ENCODE measurements around the gene IL17REL. TPM values are rescaled to one million over a fixed set of nuclear protein-coding genes. Genes with fewer than 3 reads are reported as not detected.

The IL17REL gene
- total RNA-seq, 2 experiments from 2014 or later, result 0.16 TPM

GRCh38 chr22:50009251-50009650 is 3.3 kb downstream of the IL17REL start:
- ATAC-seq (no peak), DNase-seq (peak; percentile 6)
- no peak overlapping the region for H3K4me3 Mint-ChIP-seq
- POLR2A ChIA-PET, result no interaction called here
- peaks cover 17% of the 10 kb centered on the region for H3K4me1 Mint-ChIP-seq
- H3K36me3 Mint-ChIP-seq (ENCODE audit: low read depth), result no peaks in the 10 kb centered on the region
- H3K27ac Mint-ChIP-seq, result no peak overlapping the region
- CTCF ChIA-PET, result interaction anchor here (0.7 kb wide), 1 partner anchor 10 kb away, joined by 3 read pairs; no protein-coding TSS in a partner anchor
- no peaks in the 10 kb centered on the region for H3K27me3 Mint-ChIP-seq
- intact Hi-C loops (cut with DNase I, micrococcal nuclease), result no loop called here
- no peaks in the 10 kb centered on the region for H3K9me3 Mint-ChIP-seq (ENCODE audit: low read depth)

GRCh38 chr22:50008151-50009040 is 4.2 kb downstream of the IL17REL start:
- H3K27me3 Mint-ChIP-seq, result no peaks in the 10 kb centered on the region
- no peak for ATAC-seq
- ChIA-PET POLR2A (no interaction called here), CTCF (interaction anchor here (0.7 kb wide), 1 partner anchor 11 kb away, joined by 3 read pairs; no protein-coding TSS in a partner anchor)
- no peak overlapping the region for H3K4me3 Mint-ChIP-seq
- DNase-seq, result no peak
- intact Hi-C loops (cut with DNase I, micrococcal nuclease), result no loop called here
- H3K36me3 Mint-ChIP-seq (ENCODE audit: low read depth), result no peaks in the 10 kb centered on the region
- H3K27ac Mint-ChIP-seq, result no peak overlapping the region
- no peaks in the 10 kb centered on the region for H3K9me3 Mint-ChIP-seq (ENCODE audit: low read depth)
- H3K4me1 Mint-ChIP-seq, result peaks cover 17% of the 10 kb centered on the region

DNA sequence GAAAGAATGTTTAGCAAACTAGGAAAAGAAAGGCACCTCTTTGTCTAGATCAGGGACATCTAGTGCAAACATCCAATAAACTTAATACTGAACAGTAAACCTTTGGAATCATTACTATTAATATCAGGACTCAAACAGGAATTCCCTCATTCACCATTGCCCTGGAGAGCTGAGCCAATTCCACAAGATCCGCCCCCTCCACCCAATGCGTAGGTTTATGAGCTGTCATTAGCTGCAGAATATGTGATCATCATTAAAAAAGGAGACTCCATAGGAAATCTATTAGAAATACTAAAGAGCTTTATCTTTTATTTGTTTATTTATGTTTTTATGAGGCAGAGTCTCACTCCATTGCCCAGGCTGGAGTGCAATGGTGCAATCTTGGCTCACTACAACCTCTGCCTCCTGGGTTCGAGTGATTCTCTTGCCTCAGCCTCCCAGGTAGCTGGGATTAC is 5.5 kb downstream of the IL17REL start:
- DNase-seq (no peak), ATAC-seq (no peak)
- Mint-ChIP-seq H3K36me3 (ENCODE audit: low read depth) (no peaks in the 10 kb centered on the region), H3K27ac (no peak overlapping the region), H3K4me1 (peaks cover 17% of the 10 kb centered on the region), H3K27me3 (peaks cover 2% of the 10 kb centered on the region), H3K4me3 (no peak overlapping the region), H3K9me3 (ENCODE audit: low read depth) (no peaks in the 10 kb centered on the region)
- POLR2A ChIA-PET, result no interaction called here
- intact Hi-C loops (cut with DNase I, micrococcal nuclease), result no loop called here
- CTCF ChIA-PET, result no interaction called here

- no peak overlapping the region for H3K27ac Mint-ChIP-seq
- peak; percentile 70 for ATAC-seq
- peaks cover 2% of the 10 kb centered on the region for H3K27me3 Mint-ChIP-seq
- intact Hi-C loops (cut with DNase I, micrococcal nuclease), result no loop called here
- no peaks in the 10 kb centered on the region for H3K9me3 Mint-ChIP-seq (ENCODE audit: low read depth)
- H3K4me1 Mint-ChIP-seq, result peaks cover 5% of the 10 kb centered on the region
- no peaks in the 10 kb centered on the region for H3K36me3 Mint-ChIP-seq (ENCODE audit: low read depth)
- CTCF ChIA-PET, result interaction anchor here (1.3 to 2.4 kb wide), 3 partner anchors 11 to 25 kb away, joined by 5 to 9 read pairs (median 6); no protein-coding TSS in a partner anchor
- no peak overlapping the region for H3K4me3 Mint-ChIP-seq
- POLR2A ChIA-PET, result interaction anchor here (0.6 to 1.0 kb wide), 2 partner anchors 17 to 74 kb away, joined by 3 read pairs; no protein-coding TSS in a partner anchor
- peak; percentile 4 for DNase-seq
Observed at GRCh38 chr22:50004918-50005317, 7.6 kb downstream of the IL17REL start.

DNA sequence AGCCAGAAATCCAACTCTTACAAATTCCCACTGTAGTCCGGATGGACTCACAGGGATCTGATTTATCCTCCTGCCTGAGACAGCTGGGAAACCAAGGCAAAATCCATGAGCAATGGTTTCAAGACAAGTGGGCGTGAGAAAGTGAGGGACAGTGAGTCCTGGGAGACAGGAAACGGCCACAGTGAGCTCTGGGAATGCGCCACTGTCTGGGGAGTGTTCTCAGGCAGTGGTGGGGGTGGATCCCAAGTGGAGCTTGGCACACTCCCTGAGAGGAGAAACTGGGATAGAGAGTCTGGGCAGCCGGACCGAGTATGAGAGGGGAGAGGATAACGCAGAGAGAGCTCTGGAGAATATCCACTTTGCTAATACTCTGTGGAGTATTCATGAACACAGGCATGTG is 9.8 kb downstream of the IL17REL start:
- Mint-ChIP-seq H3K4me3 (no peak overlapping the region), H3K9me3 (ENCODE audit: low read depth) (peaks cover 2% of the 10 kb centered on the region), H3K27me3 (peaks cover 4% of the 10 kb centered on the region), H3K4me1 (peaks cover 12% of the 10 kb centered on the region), H3K36me3 (ENCODE audit: low read depth) (no peaks in the 10 kb centered on the region), H3K27ac (no peak overlapping the region)
- ATAC-seq (no peak), DNase-seq (no peak)
- intact Hi-C loops (cut with DNase I, micrococcal nuclease), result no loop called here
- POLR2A ChIA-PET, result no interaction called here
- CTCF ChIA-PET, result interaction anchor here (1.0 kb wide), 1 partner anchor 28 kb away, joined by 5 read pairs; no protein-coding TSS in a partner anchor

GRCh38 chr22:50001388-50002231 is 11.0 kb downstream of the IL17REL start:
- ATAC-seq (no peak), DNase-seq (peak; percentile 4)
- Mint-ChIP-seq H3K9me3 (ENCODE audit: low read depth) (peaks cover 2% of the 10 kb centered on the region), H3K4me3 (no peak overlapping the region), H3K36me3 (ENCODE audit: low read depth) (no peaks in the 10 kb centered on the region), H3K4me1 (peaks cover 12% of the 10 kb centered on the region), H3K27me3 (peaks cover 4% of the 10 kb centered on the region), H3K27ac (no peak overlapping the region)
- POLR2A ChIA-PET, result no interaction called here
- intact Hi-C loops (cut with DNase I, micrococcal nuclease), result no loop called here
- CTCF ChIA-PET, result interaction anchor here (0.8 to 1.0 kb wide), 2 partner anchors 17 to 29 kb away, joined by 3 to 5 read pairs; no protein-coding TSS in a partner anchor

DNA sequence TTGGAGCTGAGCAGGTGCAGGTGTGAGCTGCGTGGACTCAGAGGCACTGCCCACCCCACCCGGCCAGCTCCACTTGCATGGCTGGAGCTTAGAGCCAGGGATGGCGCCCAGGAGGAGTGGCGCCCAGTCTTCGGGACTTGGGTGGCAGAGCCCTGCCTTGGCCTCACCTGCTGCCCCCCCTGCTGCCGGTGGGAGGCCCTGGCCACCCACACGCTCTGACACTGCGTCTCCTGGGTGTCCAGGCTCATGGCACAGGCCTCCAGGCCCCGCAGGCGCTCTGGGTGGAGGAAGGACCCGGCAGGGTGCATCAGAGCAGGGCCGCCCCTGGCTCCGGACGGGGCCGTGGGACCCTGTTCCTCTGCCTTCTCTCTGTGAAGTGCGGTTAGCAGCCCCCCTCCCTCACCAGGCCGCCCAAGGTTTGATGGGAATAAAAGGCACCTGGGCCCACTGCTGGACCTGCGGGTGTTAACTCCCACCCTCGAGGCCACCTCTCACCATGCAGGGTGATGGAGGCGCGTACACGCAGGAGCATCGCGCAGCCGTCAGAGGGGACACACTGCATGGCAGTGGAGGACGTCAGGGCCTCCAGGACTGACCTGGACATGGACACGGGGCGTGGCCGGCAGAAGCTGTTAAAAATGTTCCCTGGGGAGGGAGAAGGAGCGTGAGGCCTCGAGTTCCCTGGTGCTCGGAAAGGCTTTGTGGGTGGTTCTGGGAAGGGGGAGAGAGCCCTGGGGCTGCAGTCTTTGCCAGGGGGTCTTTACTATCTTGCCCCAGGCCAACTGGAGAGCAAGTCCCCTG is 11.8 kb downstream of the IL17REL start:
- H3K4me3 Mint-ChIP-seq, result no peak overlapping the region
- H3K27me3 Mint-ChIP-seq, result peaks cover 4% of the 10 kb centered on the region
- no peak overlapping the region for H3K27ac Mint-ChIP-seq
- intact Hi-C loops (cut with DNase I, micrococcal nuclease), result no loop called here
- ATAC-seq, result no peak
- H3K9me3 Mint-ChIP-seq (ENCODE audit: low read depth), result peaks cover 2% of the 10 kb centered on the region
- peak; percentile 2 for DNase-seq
- POLR2A ChIA-PET, result interaction anchor here (0.7 kb wide), 1 partner anchor 34 kb away, joined by 3 read pairs; no protein-coding TSS in a partner anchor
- H3K36me3 Mint-ChIP-seq (ENCODE audit: low read depth), result no peaks in the 10 kb centered on the region
- peaks cover 12% of the 10 kb centered on the region for H3K4me1 Mint-ChIP-seq
- CTCF ChIA-PET, result interaction anchor here (0.7 to 1.1 kb wide), 3 partner anchors 18 to 29 kb away, joined by 3 to 4 read pairs (median 3); no protein-coding TSS in a partner anchor

- H3K36me3 Mint-ChIP-seq (ENCODE audit: low read depth), result no peaks in the 10 kb centered on the region
- ATAC-seq, result no peak
- no peak overlapping the region for H3K4me3 Mint-ChIP-seq
- no peak overlapping the region for H3K27ac Mint-ChIP-seq
- CTCF ChIA-PET, result interaction anchor here (0.7 to 1.1 kb wide), 2 partner anchors 25 to 30 kb away, joined by 3 to 4 read pairs; no protein-coding TSS in a partner anchor
- peaks cover 2% of the 10 kb centered on the region for H3K9me3 Mint-ChIP-seq (ENCODE audit: low read depth)
- H3K4me1 Mint-ChIP-seq, result peaks cover 9% of the 10 kb centered on the region
- POLR2A ChIA-PET, result interaction anchor here (0.7 kb wide), 1 partner anchor 33 kb away, joined by 3 read pairs; no protein-coding TSS in a partner anchor
- DNase-seq, result no peak
- peaks cover 4% of the 10 kb centered on the region for H3K27me3 Mint-ChIP-seq
- intact Hi-C loops (cut with DNase I, micrococcal nuclease), result loop anchor here in 1 of 2 experiments (1.0 to 2.0 kb wide), 2 partner anchors 17 to 82 kb away; partner anchors contain the start of genes ALG12 and CRELD2
Observed at GRCh38 chr22:49999946-50000586, 12.5 kb downstream of the IL17REL start.

- ChIA-PET CTCF (no interaction called here), POLR2A (no interaction called here)
- Mint-ChIP-seq H3K36me3 (ENCODE audit: low read depth) (no peaks in the 10 kb centered on the region), H3K27me3 (peaks cover 4% of the 10 kb centered on the region), H3K9me3 (ENCODE audit: low read depth) (peaks cover 2% of the 10 kb centered on the region), H3K4me1 (peaks cover 7% of the 10 kb centered on the region), H3K4me3 (no peak overlapping the region), H3K27ac (no peak overlapping the region)
- DNase-seq (peak; percentile 70), ATAC-seq (peak; percentile 52)
- intact Hi-C loops (cut with DNase I, micrococcal nuclease), result loop anchor here in 1 of 2 experiments (1.0 to 2.0 kb wide), 2 partner anchors 17 to 81 kb away; partner anchors contain the start of genes ALG12 and CRELD2
Observed at GRCh38 chr22:49999063-49999945, 13.3 kb downstream of the IL17REL start.
